CD4-positive, alpha-beta T cell treated with Interleukin-6 for 4 hours (primary cell): ENCODE results near the gene FIGN.

Source experiments
- DNase-seq: peaks from one replicate; pipeline ENCODE4 v3.0.0-alpha.2; 2020; ENCODE audit warnings: mixed read lengths

The FIGN gene

GRCh38 chr2:163701399-163702195, 34.2 kb downstream of the FIGN start:
- no peak for DNase-seq

GRCh38 chr2:163698857-163699256, 37.0 kb downstream of the FIGN start:
- DNase-seq = no peak

DNA sequence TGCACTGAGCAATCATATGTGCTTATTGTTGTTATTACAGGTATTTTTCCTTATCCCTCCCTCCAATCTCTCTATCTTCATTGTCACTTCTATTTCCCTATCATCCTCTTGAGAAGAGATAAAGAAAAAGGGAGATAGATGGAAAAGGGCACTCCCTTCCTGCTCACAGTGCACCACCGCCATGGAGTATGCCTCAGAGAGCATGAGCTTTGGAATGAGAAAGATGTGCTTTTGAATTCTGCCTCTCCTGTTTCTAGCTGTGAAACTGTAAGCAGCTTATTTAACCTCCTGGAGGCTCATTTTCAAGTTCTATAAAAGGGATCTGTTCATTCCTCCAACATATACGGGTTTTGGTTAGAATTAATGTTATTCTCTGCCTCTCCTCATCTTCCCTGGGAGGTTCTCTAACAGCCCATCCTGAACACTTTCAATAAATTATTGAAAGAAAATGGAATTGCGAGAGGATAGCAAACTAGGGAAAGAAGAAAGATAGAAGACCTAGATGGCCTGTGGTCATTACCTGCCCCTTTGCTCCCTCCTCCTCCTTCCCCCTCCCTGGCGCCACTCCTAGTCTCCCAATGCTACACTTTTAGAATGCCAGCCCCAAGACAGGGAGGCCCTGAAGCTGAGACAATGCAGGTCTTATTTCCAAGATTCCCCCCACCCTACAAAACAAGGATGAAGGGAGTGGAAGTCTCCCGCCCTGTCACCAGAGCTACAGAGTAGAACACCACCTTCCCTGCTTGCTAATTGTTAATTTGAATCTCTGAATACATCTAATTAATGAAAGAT, 37.8 kb downstream of the FIGN start:
- no peak for DNase-seq

DNA sequence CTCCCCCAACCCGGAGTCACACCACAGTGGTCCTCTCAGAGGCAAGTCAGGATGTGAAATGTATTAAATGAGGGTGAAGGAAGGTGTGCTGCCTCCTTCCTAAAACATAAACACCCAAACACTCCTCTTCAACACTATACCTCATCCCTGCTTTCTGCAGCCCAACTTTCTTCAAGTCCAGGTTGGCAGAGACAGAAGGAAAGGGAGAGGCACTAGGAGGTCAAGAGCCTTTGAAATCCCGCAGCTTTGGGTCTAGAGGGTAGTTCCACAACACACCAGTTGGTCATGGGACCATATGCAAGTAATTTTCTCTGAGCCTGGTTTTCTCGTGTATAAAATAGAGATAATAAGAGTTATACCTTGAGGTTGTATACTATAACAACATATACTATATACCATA, 38.4 kb downstream of the FIGN start:
- no peak for DNase-seq

- DNase-seq = no peak
These were observed 42.3 kb downstream of the FIGN start for GRCh38 chr2:163693484-163693883.

GRCh38 chr2:163692611-163693482, 43.0 kb downstream of the FIGN start:
- no peak for DNase-seq

DNA sequence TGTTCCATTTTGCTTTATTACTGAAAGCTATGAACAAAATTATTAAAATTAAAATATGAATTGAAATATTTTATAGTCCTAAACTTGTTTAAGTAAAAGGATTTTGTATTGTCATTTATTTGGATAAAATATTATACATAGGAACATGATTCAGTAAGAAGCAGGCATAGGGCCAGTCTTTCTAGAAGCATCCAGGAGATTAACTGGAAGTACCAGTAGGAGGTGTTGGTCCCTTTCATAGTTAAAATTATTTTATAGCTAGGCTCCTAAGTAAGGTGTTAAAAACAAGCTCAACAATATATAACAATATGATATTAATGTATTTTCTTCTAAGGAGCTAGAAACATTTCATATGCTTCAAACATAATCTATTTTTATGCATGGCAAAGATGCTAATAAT, 43.7 kb downstream of the FIGN start:
- DNase-seq = no peak

DNA sequence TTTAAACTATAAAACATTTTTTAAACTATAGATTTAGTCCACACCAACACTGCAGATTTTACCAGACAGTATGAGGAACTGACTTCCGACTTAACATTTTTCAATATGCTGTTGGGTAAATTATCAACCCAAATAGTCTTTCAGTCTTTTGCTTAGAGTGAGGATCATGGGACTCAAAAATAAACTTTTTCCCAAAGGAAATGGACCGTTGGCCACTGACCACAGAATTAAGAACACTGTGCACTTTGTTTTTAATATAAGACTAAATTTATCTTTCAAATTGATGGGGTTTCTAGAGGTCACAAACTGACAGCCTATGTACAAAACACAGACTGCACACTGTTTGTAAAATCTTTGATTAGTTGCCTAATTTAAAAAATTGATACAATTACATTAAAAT, 44.9 kb downstream of the FIGN start:
- DNase-seq = no peak

- DNase-seq = no peak
These were observed 48.6 kb downstream of the FIGN start for GRCh38 chr2:163687217-163687616.

GRCh38 chr2:163686289-163686688, 49.5 kb downstream of the FIGN start:
- DNase-seq = no peak

DNA sequence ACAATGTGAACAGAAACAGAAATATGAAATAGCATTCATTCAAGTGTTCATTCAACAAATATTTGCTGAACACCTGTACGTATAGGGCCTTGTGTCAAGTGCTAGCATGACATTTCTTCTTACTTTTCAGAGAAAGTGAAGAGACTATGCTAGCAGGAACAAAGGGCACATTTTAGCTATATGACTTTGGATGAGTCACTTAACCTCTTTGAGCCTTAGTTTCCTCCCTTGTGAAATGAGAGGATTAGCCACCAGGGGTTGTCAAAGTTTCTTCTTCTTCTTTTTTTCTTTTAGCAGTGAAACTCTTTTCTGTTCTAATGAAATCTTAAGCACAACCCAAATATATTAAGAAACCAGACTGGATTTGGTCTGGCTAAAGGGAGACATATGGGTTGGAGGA, 53.1 kb downstream of the FIGN start:
- DNase-seq = no peak

DNA sequence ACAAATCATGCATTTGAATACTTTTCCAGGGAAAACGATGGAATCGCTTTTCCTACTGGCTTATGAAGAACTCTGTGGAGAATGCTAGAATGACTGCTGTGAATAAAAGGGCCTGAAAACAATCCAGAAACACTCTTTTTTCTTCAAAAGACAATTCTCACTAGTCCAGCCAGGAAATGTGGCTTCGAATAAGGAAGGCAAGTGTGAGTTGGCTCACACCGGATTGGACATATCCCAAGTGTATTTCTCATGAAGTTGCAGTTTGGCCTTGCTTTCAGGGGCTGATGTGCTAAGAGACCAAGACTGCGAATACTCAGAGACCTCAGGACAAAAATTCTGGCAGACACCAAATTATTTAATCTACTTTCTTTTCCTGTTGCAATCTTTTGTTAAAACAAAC, 54.1 kb downstream of the FIGN start:
- no peak for DNase-seq

- DNase-seq = no peak
These were observed 60.4 kb downstream of the FIGN start for GRCh38 chr2:163675388-163675787.

DNA sequence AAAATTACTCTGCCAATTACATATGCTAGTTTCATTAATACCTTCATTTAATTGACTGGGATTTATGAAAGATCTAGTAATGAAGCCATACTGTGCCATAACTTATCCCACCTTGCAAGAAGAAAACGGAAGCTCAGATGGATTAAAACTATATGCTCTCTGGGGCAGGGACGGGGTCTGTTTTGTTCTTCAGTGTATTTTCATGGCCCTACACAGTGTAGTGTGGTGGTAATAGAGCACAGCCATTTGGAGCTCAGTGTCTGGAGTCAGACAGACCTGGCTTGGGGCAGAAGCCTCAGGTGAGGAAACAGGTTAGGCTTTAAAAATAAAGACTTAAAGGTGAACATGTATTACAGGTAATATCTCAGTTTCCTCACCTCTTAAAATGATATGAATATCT, 62.3 kb downstream of the FIGN start:
- DNase-seq = no peak

GRCh38 chr2:163670929-163671328, 64.9 kb downstream of the FIGN start:
- DNase-seq = no peak

DNA sequence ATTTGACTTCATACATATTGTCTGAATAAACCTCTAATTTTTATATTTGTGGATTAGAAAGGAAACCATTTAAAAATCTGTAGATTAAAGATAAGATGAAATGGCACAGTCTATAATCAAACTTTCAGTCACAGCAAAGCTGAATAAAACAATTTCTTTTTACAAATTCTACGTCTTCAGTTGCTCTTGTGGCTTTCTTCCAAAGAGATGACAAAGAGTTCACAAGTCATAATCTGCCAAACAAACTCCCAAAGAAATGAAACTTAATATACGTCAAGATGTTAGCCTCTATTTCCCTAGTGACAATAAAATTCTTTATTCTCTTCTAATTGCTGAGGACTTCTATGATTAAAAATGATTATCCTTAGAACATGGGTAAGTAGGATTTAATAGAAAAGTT, 66.3 kb downstream of the FIGN start:
- no peak for DNase-seq

GRCh38 chr2:163667064-163667887, 68.5 kb downstream of the FIGN start:
- DNase-seq = no peak

- DNase-seq = no peak
These were observed 70.0 kb downstream of the FIGN start for GRCh38 chr2:163665817-163666216.

GRCh38 chr2:163665051-163665450, 70.8 kb downstream of the FIGN start:
- no peak for DNase-seq

- DNase-seq = no peak
These were observed 71.2 kb downstream of the FIGN start for GRCh38 chr2:163664610-163665009.

- DNase-seq = no peak
These were observed 73.5 kb downstream of the FIGN start for GRCh38 chr2:163662141-163662780.

DNA sequence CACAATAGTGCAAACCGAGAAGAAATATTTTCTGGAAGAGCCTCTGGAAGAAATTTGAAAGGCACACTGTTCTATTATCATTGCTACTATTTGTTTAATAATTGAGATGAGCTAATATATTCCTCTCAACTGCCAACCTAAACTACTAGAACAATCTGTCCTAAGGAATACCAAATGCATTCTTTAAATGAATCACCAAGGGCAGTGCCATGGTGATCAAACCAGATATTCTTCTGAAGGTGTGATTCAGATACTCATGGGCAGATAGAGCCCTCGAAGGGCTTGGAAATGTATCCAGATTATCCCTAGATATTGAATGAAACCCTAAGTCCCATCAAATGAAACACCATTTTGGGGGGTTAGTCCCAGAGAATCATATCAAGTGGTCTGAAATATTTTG, 76.6 kb downstream of the FIGN start:
- no peak for DNase-seq
